Uterus (tissue), 4 donors: Measurements from ENCODE around the gene DNASE2. TPM values are rescaled to one million over a fixed set of nuclear protein-coding genes. Genes with fewer than 3 reads are reported as not detected.

Experiments used
- DNase-seq, 2 donors: peaks; one replicate each; pipeline ENCODE4 v3.0.0-alpha.2; 2019 to 2020
- H3K27ac ChIP-seq, 2 donors: fragments of 200-600 bp; sonication (generic); 1 replicate in 1 of 2; 2 replicates in 1 of 2; pipeline ENCODE4 v1.5.1; 2016 to 2018
- H3K27me3 ChIP-seq, 2 donors: fragments of 200-600 bp; sonication (generic); one replicate each; pipeline ENCODE4 v1.5.1; 2018 to 2019; ENCODE audit warnings: control low read depth in 1 of 2
- H3K36me3 ChIP-seq, 2 donors: fragments of 200-600 bp; sonication (generic); one replicate each; pipeline ENCODE4 v1.5.1; 2019; ENCODE audit warnings: control low read depth in 1 of 2
- H3K4me1 ChIP-seq, 2 donors: fragments of 200-600 bp; sonication (generic); one replicate each; pipeline ENCODE4 v1.5.1; 2018 to 2019; ENCODE audit warnings: control low read depth in 1 of 2
- H3K4me3 ChIP-seq, 2 donors: fragments of 200-600 bp; sonication (generic); 1 replicate in 1 of 2; 2 replicates in 1 of 2; pipeline ENCODE4 v1.5.1; 2018 to 2019; ENCODE audit warnings: mild to moderate bottlenecking in 1 of 2
- H3K9me3 ChIP-seq, 2 donors: fragments of 200-600 bp; sonication (generic); one replicate each; pipeline ENCODE4 v1.5.1; 2019; ENCODE audit warnings: control low read depth in 1 of 2
- POLR2A ChIP-seq, 2 donors: fragments of 450-650 bp; IDR thresholded peaks; one replicate each; pipeline ENCODE4 v1.6.1; 2016; ENCODE audit warnings: antibody characterized with exemption in 2 of 2, mild to moderate bottlenecking in 1 of 2, moderate library complexity in 1 of 2
- intact Hi-C: fragments of 100-400 bp; cut with DNase I; formaldehyde crosslinking; loops from one replicate; pipeline ENCODE4 v1.15.1; 2023; ENCODE audit warnings: low total_unique reads
- total RNA-seq, 4 donors: library from RNA; depleted of rRNA in 3 of 4; stranded (reverse); fragments of >200 nt in 3 of 4; gene quantifications; one replicate each; pipeline versions ENCODE4 v1.1.0 to v1.2.4, GENCODE V29; 2014 to 2023
- TF ChIP-seq, protein P1 (sequence below), 4 experiments: fragments of 200-600 bp in 2 of 4; fragments of 450-650 bp in 2 of 4; sonication (generic) in 2 of 4; IDR thresholded peaks; one replicate each; pipeline ENCODE4 v1.5.1; 2016 to 2019; ENCODE audit warnings: antibody characterized with exemption in 4 of 4, mild to moderate bottlenecking in 2 of 4, moderate library complexity in 1 of 4
- donor health status: DM: yes; HTN: yes; CAD: no.

DNASE2 gene
- total RNA-seq, 4 donors from 2014 or later: 19.0 to 65.8 (median 31.0) TPM

- no peaks in the 10 kb centered on the region for H3K36me3 ChIP-seq
- TF ChIP-seq, protein P1, sequence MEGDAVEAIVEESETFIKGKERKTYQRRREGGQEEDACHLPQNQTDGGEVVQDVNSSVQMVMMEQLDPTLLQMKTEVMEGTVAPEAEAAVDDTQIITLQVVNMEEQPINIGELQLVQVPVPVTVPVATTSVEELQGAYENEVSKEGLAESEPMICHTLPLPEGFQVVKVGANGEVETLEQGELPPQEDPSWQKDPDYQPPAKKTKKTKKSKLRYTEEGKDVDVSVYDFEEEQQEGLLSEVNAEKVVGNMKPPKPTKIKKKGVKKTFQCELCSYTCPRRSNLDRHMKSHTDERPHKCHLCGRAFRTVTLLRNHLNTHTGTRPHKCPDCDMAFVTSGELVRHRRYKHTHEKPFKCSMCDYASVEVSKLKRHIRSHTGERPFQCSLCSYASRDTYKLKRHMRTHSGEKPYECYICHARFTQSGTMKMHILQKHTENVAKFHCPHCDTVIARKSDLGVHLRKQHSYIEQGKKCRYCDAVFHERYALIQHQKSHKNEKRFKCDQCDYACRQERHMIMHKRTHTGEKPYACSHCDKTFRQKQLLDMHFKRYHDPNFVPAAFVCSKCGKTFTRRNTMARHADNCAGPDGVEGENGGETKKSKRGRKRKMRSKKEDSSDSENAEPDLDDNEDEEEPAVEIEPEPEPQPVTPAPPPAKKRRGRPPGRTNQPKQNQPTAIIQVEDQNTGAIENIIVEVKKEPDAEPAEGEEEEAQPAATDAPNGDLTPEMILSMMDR (IDR thresholded peaks at IDR 0.05): no peak
- no peak for TF ChIP-seq POLR2A (IDR thresholded peaks at IDR 0.05)
- no peak overlapping the region for H3K4me3 ChIP-seq
- no peaks in the 10 kb centered on the region for H3K4me1 ChIP-seq
- DNase-seq: no peak
- H3K27me3 ChIP-seq: no peaks in the 10 kb centered on the region
- intact Hi-C loops: no loop called here
- no peak overlapping the region for H3K27ac ChIP-seq
- H3K9me3 ChIP-seq: no peaks in the 10 kb centered on the region
Measured at GRCh38 chr19:12907166-12907565, 25.9 kb upstream of the DNASE2 start.

DNA sequence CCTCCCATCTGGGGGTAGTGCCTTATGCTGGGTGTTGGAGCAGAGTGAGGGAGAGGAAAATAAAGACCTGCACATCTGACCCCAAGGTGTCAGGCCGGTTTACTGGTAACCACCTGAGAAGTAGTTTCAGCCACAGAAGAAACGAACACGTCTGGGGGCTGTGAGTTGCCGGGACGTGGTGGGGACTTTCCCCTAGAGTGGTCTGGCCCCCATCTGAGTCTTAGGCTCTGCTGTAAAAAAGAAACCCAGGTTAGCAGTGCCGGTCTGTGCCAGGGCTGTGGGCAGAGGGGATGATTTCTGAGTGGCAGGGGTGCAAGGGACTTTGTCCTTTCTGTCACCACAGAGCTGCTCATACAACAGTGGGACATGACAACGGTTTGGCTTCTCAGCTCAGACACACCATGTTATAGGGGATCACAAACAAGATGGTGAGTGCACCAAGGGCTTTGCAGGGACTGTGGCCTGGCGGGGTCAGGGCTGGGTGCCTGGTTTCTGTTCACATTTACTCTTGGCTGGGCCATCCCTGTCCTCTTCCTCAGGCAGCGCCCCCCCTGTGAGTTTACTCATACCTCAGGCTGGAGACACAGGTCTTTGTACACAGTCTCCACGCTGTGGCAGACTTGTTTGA, 18.8 kb upstream of the DNASE2 start:
- no peaks in the 10 kb centered on the region for H3K27me3 ChIP-seq
- H3K36me3 ChIP-seq: no peaks in the 10 kb centered on the region
- H3K9me3 ChIP-seq: no peaks in the 10 kb centered on the region
- DNase-seq: no peak
- H3K4me3 ChIP-seq: no peak overlapping the region
- H3K27ac ChIP-seq: no peak overlapping the region
- TF ChIP-seq, protein P1 (IDR thresholded peaks at IDR 0.05): no peak
- no peak for TF ChIP-seq POLR2A (IDR thresholded peaks at IDR 0.05)
- H3K4me1 ChIP-seq: no peaks in the 10 kb centered on the region
- intact Hi-C loops: no loop called here

- H3K4me3 ChIP-seq: no peak overlapping the region
- H3K36me3 ChIP-seq: no peaks in the 10 kb centered on the region
- H3K4me1 ChIP-seq: peaks cover 0 to 6% of the 10 kb centered on the region in 2 donors
- no peaks in the 10 kb centered on the region for H3K27me3 ChIP-seq
- no peak overlapping the region for H3K27ac ChIP-seq
- DNase-seq: no peak
- TF ChIP-seq, protein P1 (IDR thresholded peaks at IDR 0.05): no peak
- no peak for TF ChIP-seq POLR2A (IDR thresholded peaks at IDR 0.05)
- intact Hi-C loops: no loop called here
- H3K9me3 ChIP-seq: no peaks in the 10 kb centered on the region
Measured at GRCh38 chr19:12896460-12896859, 15.2 kb upstream of the DNASE2 start.

DNA sequence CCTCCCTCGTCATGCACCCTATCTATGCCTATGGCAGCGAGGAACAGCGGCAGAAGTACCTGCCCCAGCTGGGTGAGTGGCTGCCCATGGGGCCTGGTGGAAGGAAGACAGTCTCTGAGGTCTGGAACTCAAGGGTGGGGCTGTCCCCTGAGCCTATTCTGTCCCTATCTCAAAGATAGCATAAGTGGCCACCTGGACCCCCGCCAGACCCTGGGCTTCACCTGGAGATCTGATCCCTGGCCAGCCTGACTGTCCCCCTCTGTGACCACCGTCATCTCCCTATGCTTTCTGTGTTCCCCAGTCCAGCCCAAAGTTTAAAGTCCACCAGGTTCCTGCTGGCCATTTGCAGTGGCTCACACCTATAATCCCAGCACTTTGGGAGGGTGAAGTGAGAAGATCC, 12.3 kb upstream of the DNASE2 start:
- Histone ChIP-seq H3K4me3 (no peak overlapping the region), H3K9me3 (no peaks in the 10 kb centered on the region), H3K4me1 (peaks cover 0 to 6% of the 10 kb centered on the region in 2 donors), H3K36me3 (no peaks in the 10 kb centered on the region), H3K27ac (no peak overlapping the region), H3K27me3 (no peaks in the 10 kb centered on the region)
- TF ChIP-seq POLR2A (IDR thresholded peaks at IDR 0.05): no peak
- TF ChIP-seq, protein P1 (IDR thresholded peaks at IDR 0.05): no peak
- intact Hi-C loops: no loop called here
- no peak for DNase-seq

GRCh38 chr19:12891553-12892021, 10.3 kb upstream of the DNASE2 start:
- intact Hi-C loops: no loop called here
- H3K27me3 ChIP-seq: no peaks in the 10 kb centered on the region
- peaks cover 0 to 6% of the 10 kb centered on the region in 2 donors for H3K4me1 ChIP-seq
- TF ChIP-seq, protein P1 (IDR thresholded peaks at IDR 0.05): no peak
- TF ChIP-seq POLR2A (IDR thresholded peaks at IDR 0.05): no peak
- H3K27ac ChIP-seq: peak overlapping the region; percentile 61 to 85
- H3K4me3 ChIP-seq: peak overlapping the region; percentile 92 to 94
- no peaks in the 10 kb centered on the region for H3K9me3 ChIP-seq
- no peak for DNase-seq
- H3K36me3 ChIP-seq: no peaks in the 10 kb centered on the region
